Endodermal cell (in vitro differentiated cells): Measurements from ENCODE around the gene XPO4. TPM values are rescaled to one million over a fixed set of nuclear protein-coding genes. Genes with fewer than 3 reads are reported as not detected.
"Not testable (repeated sequence)": the region's sequence is repeated elsewhere in the genome, so short reads cannot be mapped to it uniquely, and the experiment has no call there.

Experiments
- DNase-seq: peaks from one replicate; pipeline ENCODE4 v3.0.0-alpha.2; 2017
- H3K27ac ChIP-seq: 2 replicates; pipeline ENCODE4 v1.5.1; 2013; ENCODE audit warnings: mild to moderate bottlenecking, low read depth, low read length, moderate library complexity
- H3K27me3 ChIP-seq: 2 replicates; pipeline ENCODE4 v1.6.1; 2013; ENCODE audit warnings: mild to moderate bottlenecking, low read length, moderate library complexity; ENCODE audit not compliant: insufficient read depth, control insufficient read depth, poor library complexity, severe bottlenecking
- H3K36me3 ChIP-seq: 2 replicates; pipeline ENCODE4 v1.7.0; 2013; ENCODE audit warnings: mild to moderate bottlenecking, low read length, moderate library complexity; ENCODE audit not compliant: control insufficient read depth, insufficient read depth
- H3K4me1 ChIP-seq: one replicate; pipeline ENCODE4 v1.7.0; 2013; ENCODE audit warnings: low read length; ENCODE audit not compliant: control insufficient read depth, insufficient read depth
- H3K4me3 ChIP-seq: 2 replicates; pipeline ENCODE4 v1.5.1; 2013; ENCODE audit warnings: mild to moderate bottlenecking, low read length, moderate library complexity
- H3K9ac ChIP-seq: 2 replicates; pipeline ENCODE4 v1.6.1; 2013; ENCODE audit warnings: mild to moderate bottlenecking, low read length, moderate library complexity; ENCODE audit not compliant: poor library complexity, severe bottlenecking; ENCODE audit errors: extremely low read depth
- H3K9me3 ChIP-seq: 2 replicates; pipeline ENCODE4 v1.6.1; 2013; ENCODE audit warnings: mild to moderate bottlenecking, low read length, moderate library complexity; ENCODE audit not compliant: control insufficient read depth
- H3K27ac Mint-ChIP-seq: 2 replicates; pipeline ENCODE4 v1.8.0; 2020; ENCODE audit warnings: mixed read lengths
- H3K27me3 Mint-ChIP-seq: 2 replicates; pipeline ENCODE4 v1.8.0; 2021; ENCODE audit warnings: mild to moderate bottlenecking, mixed read lengths; ENCODE audit not compliant: insufficient read depth
- H3K36me3 Mint-ChIP-seq: 2 replicates; pipeline ENCODE4 v1.8.0; 2020; ENCODE audit warnings: low read depth, mixed read lengths
- H3K4me1 Mint-ChIP-seq: 2 replicates; pipeline ENCODE4 v1.8.0; 2020; ENCODE audit warnings: mixed read lengths
- H3K4me3 Mint-ChIP-seq: 2 replicates; pipeline ENCODE4 v1.8.0; 2020; ENCODE audit warnings: mild to moderate bottlenecking, moderate library complexity, mixed read lengths
- H3K9me3 Mint-ChIP-seq: 2 replicates; pipeline ENCODE4 v1.8.0; 2020; ENCODE audit warnings: mild to moderate bottlenecking, mixed read lengths
- WGBS, 2 experiments: methylation state at CpG; one replicate each; pipeline versions ENCODE4 v1.1.5 to v1.1.7; 2013; ENCODE audit warnings: missing lambda C conversion rate in 2 of 2, mixed read lengths in 1 of 2; ENCODE audit not compliant: insufficient coverage in 1 of 2, insufficient read length in 1 of 2; 5-methylcytosine and 5-hydroxymethylcytosine counted together
- total RNA-seq, 2 donors: library from RNA; stranded (reverse); fragmentation: NEBNext Ultra II Directional in 1 of 2; extraction: Animal tissue kit (Norgen Biotek cat#: 25700) in 1 of 2; gene quantifications; 2 replicates in 1 of 2; 3 replicates in 1 of 2; pipeline ENCODE4 v1.2.1, GENCODE V29; 2021
- TF ChIP-seq, protein P1 (sequence below): fragments of 200-600 bp; sonication (generic); conservative IDR thresholded peaks from 2 replicates; pipeline ENCODE4 v1.5.0; 2021; ENCODE audit warnings: antibody characterized with exemption, mild to moderate bottlenecking

The XPO4 gene
- total RNA-seq, 2 donors from 2014 or later: 28.8 to 32.0 TPM

DNA sequence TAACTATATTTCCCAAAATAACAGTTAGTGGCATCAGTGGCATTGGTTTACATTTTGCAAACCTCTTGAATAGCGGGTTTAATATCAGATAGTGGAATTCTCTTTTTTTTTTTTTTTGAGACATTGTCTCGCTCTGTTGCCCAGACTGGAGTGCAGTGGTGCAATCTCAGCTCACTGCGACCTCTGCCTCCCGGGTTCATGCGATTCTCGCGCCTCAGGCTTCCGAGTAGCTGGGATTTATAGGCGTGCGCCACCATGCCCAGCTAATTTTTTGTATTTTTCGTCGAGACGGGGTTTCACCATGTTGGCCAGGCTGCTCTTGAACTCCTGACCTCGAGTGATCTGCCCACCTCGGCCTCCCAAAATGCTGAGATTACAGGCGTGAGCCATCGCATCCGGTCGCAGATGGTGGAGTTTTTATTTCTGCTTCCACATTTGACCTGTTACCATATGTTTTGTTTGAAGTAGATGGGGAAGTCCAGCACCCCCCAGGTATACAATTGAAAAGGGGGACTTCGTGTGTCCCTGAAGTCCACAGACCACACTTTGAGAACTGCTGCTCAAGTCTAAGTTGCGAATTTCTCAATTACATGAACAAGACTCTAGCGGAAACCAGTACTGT is 40.5 kb upstream of the XPO4 start:
- no peak for DNase-seq
- Mint-ChIP-seq H3K27me3 (peaks cover 33% of the 10 kb centered on the region), H3K36me3 (no peaks in the 10 kb centered on the region), H3K27ac (no peak overlapping the region), H3K4me1 (peaks cover 25% of the 10 kb centered on the region), H3K9me3 (no peaks in the 10 kb centered on the region), H3K4me3 (no peak overlapping the region)
- TF ChIP-seq, protein P1, sequence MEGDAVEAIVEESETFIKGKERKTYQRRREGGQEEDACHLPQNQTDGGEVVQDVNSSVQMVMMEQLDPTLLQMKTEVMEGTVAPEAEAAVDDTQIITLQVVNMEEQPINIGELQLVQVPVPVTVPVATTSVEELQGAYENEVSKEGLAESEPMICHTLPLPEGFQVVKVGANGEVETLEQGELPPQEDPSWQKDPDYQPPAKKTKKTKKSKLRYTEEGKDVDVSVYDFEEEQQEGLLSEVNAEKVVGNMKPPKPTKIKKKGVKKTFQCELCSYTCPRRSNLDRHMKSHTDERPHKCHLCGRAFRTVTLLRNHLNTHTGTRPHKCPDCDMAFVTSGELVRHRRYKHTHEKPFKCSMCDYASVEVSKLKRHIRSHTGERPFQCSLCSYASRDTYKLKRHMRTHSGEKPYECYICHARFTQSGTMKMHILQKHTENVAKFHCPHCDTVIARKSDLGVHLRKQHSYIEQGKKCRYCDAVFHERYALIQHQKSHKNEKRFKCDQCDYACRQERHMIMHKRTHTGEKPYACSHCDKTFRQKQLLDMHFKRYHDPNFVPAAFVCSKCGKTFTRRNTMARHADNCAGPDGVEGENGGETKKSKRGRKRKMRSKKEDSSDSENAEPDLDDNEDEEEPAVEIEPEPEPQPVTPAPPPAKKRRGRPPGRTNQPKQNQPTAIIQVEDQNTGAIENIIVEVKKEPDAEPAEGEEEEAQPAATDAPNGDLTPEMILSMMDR: no peak
- Histone ChIP-seq H3K9ac (no peak overlapping the region), H3K9me3 (no peaks in the 10 kb centered on the region), H3K27ac (no peak overlapping the region), H3K4me1 (peaks cover 5% of the 10 kb centered on the region), H3K27me3 (peaks cover 21% of the 10 kb centered on the region), H3K4me3 (no peak overlapping the region), H3K36me3 (no peaks in the 10 kb centered on the region)
- WGBS, 2 experiments: 88% methylated on average over 20 to 22 of the region's 22 CpGs

DNA sequence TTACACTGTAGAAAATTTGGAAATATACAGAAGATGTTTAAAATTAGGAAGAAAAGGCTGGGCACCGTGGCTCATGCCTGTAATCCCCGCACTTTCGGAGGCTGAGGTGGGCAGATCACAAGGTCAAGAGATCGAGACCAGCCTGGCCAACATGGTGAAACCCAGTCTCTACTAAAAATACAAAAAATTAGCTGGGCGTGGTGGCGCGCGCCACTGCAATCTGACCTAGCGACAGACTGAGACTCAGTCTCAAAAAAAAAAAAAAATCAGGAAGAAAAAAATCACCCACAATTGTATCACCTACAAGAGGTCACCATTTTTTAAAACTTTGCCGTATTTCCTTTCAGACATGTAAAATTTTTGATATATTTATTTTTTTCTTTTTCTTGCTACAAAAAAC is 38.0 kb upstream of the XPO4 start:
- not testable (repeated sequence) for H3K4me3 ChIP-seq, H3K9me3 ChIP-seq, H3K4me1 ChIP-seq, H3K27ac ChIP-seq, H3K36me3 ChIP-seq, DNase-seq, H3K9ac ChIP-seq, H3K9me3 Mint-ChIP-seq, H3K27ac Mint-ChIP-seq, H3K27me3 Mint-ChIP-seq, H3K27me3 ChIP-seq, H3K36me3 Mint-ChIP-seq, H3K4me3 Mint-ChIP-seq
- H3K4me1 Mint-ChIP-seq: peaks cover 25% of the 10 kb centered on the region
- 93 to 100% methylated on average over 1 to 9 of the region's 10 CpGs for WGBS, 2 experiments

DNA sequence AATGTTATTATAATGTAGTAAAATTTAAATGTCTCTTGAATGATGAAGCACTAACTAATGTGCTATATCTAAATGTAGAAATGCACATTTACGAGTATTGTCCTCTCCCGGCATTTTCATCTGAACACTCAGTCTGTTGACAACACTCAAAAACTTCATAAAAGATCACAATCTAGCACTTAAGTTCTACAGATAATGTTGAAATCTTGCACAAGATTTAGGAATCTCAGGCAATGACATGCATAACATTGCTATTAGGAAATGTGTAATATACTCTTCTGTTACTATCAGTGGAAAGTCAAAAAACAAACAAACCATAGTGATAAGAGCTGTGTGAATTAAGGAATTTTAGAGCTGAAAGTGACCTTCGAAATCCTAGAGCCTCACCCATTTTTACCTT is 37.5 kb upstream of the XPO4 start:
- Histone ChIP-seq H3K4me3 (no peak overlapping the region), H3K27me3 (no peaks in the 10 kb centered on the region), H3K4me1 (peaks cover 5% of the 10 kb centered on the region), H3K27ac (no peak overlapping the region), H3K9ac (no peak overlapping the region), H3K9me3 (no peaks in the 10 kb centered on the region), H3K36me3 (no peaks in the 10 kb centered on the region)
- H3K4me1 Mint-ChIP-seq: peaks cover 25% of the 10 kb centered on the region
- no peak overlapping the region for H3K4me3 Mint-ChIP-seq
- H3K27me3 Mint-ChIP-seq: peaks cover 4% of the 10 kb centered on the region
- peak overlapping the region; percentile 59 for H3K27ac Mint-ChIP-seq
- TF ChIP-seq, protein P1: no peak
- WGBS, 2 experiments: 60 to 94% methylated on average over 1 to 2 of the region's 3 CpGs
- H3K36me3 Mint-ChIP-seq: no peaks in the 10 kb centered on the region
- no peaks in the 10 kb centered on the region for H3K9me3 Mint-ChIP-seq
- DNase-seq: no peak

DNA sequence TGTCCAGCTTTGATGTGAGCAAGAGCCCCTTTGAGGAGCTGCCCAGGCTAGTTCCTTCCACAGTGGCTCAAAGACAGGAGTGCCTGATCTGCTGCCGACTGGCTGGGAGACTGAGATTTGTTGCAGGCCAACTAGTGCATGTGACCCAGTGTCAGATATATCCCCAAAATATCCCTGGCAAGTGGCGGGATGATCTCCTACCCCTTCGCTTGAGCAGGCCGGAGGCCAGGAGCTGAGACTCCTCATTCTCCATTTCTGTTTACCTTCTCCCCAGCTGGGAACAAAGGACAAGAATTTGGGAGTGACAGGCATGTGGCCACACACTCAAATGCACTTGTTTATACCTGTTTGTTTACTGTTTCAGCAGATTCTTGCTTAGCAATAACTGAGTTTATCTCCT is 37.1 kb upstream of the XPO4 start:
- Mint-ChIP-seq H3K4me3 (no peak overlapping the region), H3K4me1 (peaks cover 21% of the 10 kb centered on the region), H3K27ac (peak overlapping the region; percentile 70), H3K9me3 (no peaks in the 10 kb centered on the region), H3K36me3 (no peaks in the 10 kb centered on the region), H3K27me3 (peaks cover 2% of the 10 kb centered on the region)
- peak; percentile 65 for DNase-seq
- Histone ChIP-seq H3K27me3 (no peaks in the 10 kb centered on the region), H3K27ac (no peak overlapping the region), H3K9ac (no peak overlapping the region), H3K4me3 (no peak overlapping the region), H3K9me3 (no peaks in the 10 kb centered on the region), H3K4me1 (peaks cover 5% of the 10 kb centered on the region), H3K36me3 (no peaks in the 10 kb centered on the region)
- WGBS, 2 experiments: 78 to 80% methylated on average over 1 to 4 of the region's 4 CpGs
- TF ChIP-seq, protein P1: no peak
